Smooth muscle cell (in vitro differentiated cells): ENCODE data around the gene ACBD6. TPM values are rescaled to one million over a fixed set of nuclear protein-coding genes. Genes with fewer than 3 reads are reported as not detected.

Experiments used
- DNase-seq: peaks from one replicate; lab custom pipeline; 2025; ENCODE audit not compliant: unreplicated experiment; lab: John Stamatoyannopoulos, UW
- H2AFZ ChIP-seq: fragments of 200-600 bp; sonication (generic); 2 replicates; pipeline ENCODE4 v1.6.0; 2016; ENCODE audit warnings: antibody characterized with exemption, low read depth, mild to moderate bottlenecking
- H3F3A ChIP-seq: fragments of 200-600 bp; sonication (generic); 2 replicates; pipeline ENCODE4 v1.6.0; 2017; ENCODE audit warnings: antibody characterized with exemption, low read depth
- H3K27ac ChIP-seq: fragments of 200-600 bp; sonication (generic); 2 replicates; pipeline ENCODE4 v1.5.1; 2016; ENCODE audit warnings: low read depth, mild to moderate bottlenecking
- H3K27me3 ChIP-seq: fragments of 200-600 bp; sonication (generic); 2 replicates; pipeline ENCODE4 v1.6.1; 2016; ENCODE audit warnings: low read depth, mild to moderate bottlenecking
- H3K36me3 ChIP-seq: fragments of 200-600 bp; sonication (generic); 2 replicates; pipeline ENCODE4 v1.5.1; 2016; ENCODE audit warnings: low read depth
- H3K4me1 ChIP-seq: fragments of 200-600 bp; sonication (generic); 2 replicates; pipeline ENCODE4 v1.5.1; 2016; ENCODE audit warnings: low read depth
- H3K4me2 ChIP-seq: fragments of 200-600 bp; sonication (generic); 2 replicates; pipeline ENCODE4 v1.6.0; 2016; ENCODE audit warnings: mild to moderate bottlenecking
- H3K4me3 ChIP-seq: fragments of 200-600 bp; sonication (generic); 2 replicates; pipeline ENCODE4 v1.5.1; 2016; ENCODE audit warnings: mild to moderate bottlenecking
- H3K79me2 ChIP-seq: fragments of 200-600 bp; sonication (generic); 2 replicates; pipeline ENCODE4 v1.6.0; 2016; ENCODE audit warnings: low read depth, mild to moderate bottlenecking
- H3K9ac ChIP-seq: fragments of 200-600 bp; sonication (generic); 2 replicates; pipeline ENCODE4 v1.6.0; 2016; ENCODE audit warnings: low read depth
- H3K9me3 ChIP-seq: fragments of 200-600 bp; sonication (generic); replicated peaks from 2 replicates; pipeline ENCODE4 v1.5.1; 2016; ENCODE audit warnings: low read depth
- H4K20me1 ChIP-seq: fragments of 200-600 bp; sonication (generic); 2 replicates; pipeline ENCODE4 v1.6.0; 2016; ENCODE audit warnings: low read depth
- WGBS: methylation state at CpG from one replicate; pipeline ENCODE4 v1.1.7; 2016; ENCODE audit warnings: low lambda C conversion rate; 5-methylcytosine and 5-hydroxymethylcytosine counted together
- polyA plus RNA-seq: library from polyadenylated mRNA; unstranded; fragments of >200 nt; fragmentation: Nextera tagmentation; extraction: Ambion mirVana; gene quantifications from 2 replicates; pipeline ENCODE4 v1.2.1, GENCODE V29; 2016
- total RNA-seq: library from RNA; depleted of rRNA; stranded (reverse); fragments of >200 nt; gene quantifications from 2 replicates; pipeline ENCODE4 v1.2.3, GENCODE V29; 2014
- TF ChIP-seq, protein P1 (sequence below): fragments of 200-600 bp; sonication (generic); IDR thresholded peaks from 2 replicates; pipeline ENCODE4 v1.5.1; 2017; ENCODE audit warnings: borderline replicate concordance, mild to moderate bottlenecking, antibody characterized with exemption; ENCODE audit not compliant: insufficient read depth, poor library complexity, severe bottlenecking

Gene ACBD6
- total and polyA plus RNA-seq, 2 experiments from 2014 or later: 44.1 to 48.7 TPM

DNA sequence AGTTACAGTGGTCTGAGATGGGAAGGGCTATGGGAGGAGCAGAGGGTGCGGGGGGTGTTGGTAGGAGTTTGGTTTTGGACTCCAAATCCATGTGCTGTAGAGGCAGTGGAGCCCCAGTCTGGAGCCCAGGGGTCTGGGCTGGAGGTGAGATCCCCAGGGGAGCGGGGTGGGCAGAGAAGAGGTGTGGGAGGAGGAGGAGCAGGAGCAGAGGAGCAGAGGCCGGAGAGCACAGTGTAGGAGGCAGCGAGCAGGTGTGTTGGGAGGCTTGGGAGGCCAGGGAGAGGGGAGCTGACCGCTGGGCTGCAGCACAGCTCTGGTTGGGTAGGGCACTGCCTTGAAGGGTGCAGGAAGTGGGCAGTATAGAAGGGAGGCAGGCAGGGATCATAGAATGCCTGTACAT lies 243.4 kb downstream of the ACBD6 start:
- H3K27me3 ChIP-seq: peaks cover 10% of the 10 kb centered on the region
- 94% methylated on average over 5 of the region's 5 CpGs for WGBS
- H3K4me2 ChIP-seq: no peak overlapping the region
- H3K36me3 ChIP-seq: no peaks in the 10 kb centered on the region
- H3F3A ChIP-seq: no peaks in the 10 kb centered on the region
- H3K27ac ChIP-seq: no peak overlapping the region
- no peaks in the 10 kb centered on the region for H3K9me3 ChIP-seq
- H3K79me2 ChIP-seq: no peaks in the 10 kb centered on the region
- no peaks in the 10 kb centered on the region for H4K20me1 ChIP-seq
- DNase-seq: no peak
- H3K4me1 ChIP-seq: no peaks in the 10 kb centered on the region
- H3K9ac ChIP-seq: no peak overlapping the region
- no peak overlapping the region for H2AFZ ChIP-seq
- no peak overlapping the region for H3K4me3 ChIP-seq
- TF ChIP-seq, protein P1, sequence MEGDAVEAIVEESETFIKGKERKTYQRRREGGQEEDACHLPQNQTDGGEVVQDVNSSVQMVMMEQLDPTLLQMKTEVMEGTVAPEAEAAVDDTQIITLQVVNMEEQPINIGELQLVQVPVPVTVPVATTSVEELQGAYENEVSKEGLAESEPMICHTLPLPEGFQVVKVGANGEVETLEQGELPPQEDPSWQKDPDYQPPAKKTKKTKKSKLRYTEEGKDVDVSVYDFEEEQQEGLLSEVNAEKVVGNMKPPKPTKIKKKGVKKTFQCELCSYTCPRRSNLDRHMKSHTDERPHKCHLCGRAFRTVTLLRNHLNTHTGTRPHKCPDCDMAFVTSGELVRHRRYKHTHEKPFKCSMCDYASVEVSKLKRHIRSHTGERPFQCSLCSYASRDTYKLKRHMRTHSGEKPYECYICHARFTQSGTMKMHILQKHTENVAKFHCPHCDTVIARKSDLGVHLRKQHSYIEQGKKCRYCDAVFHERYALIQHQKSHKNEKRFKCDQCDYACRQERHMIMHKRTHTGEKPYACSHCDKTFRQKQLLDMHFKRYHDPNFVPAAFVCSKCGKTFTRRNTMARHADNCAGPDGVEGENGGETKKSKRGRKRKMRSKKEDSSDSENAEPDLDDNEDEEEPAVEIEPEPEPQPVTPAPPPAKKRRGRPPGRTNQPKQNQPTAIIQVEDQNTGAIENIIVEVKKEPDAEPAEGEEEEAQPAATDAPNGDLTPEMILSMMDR: no peak

DNA sequence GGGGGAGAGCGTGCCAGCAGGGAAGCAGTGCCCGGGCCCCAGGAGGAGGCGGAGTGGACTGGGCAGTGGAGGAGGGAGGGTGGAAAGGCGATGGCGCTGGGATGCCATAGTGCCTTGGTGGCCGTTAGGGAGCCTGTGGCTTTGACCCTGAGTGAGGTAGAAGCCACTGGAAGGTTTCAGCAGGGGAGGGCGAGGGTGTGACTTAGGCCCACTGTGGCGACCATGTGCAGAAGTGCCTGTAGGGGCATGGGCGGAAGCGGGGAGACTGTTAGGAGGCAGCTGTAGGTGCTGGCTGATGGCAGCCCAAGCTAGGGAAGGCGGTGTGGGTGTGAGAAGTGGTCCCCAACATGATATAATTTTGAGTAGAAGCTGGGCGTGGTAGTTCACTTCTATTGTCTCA lies 244.1 kb downstream of the ACBD6 start:
- no peak for DNase-seq
- Histone ChIP-seq H3K4me1 (no peaks in the 10 kb centered on the region), H4K20me1 (no peaks in the 10 kb centered on the region), H3K27ac (no peak overlapping the region), H2AFZ (no peak overlapping the region), H3F3A (no peaks in the 10 kb centered on the region), H3K9ac (no peak overlapping the region), H3K9me3 (no peaks in the 10 kb centered on the region), H3K79me2 (no peaks in the 10 kb centered on the region), H3K27me3 (peaks cover 10% of the 10 kb centered on the region), H3K4me2 (no peak overlapping the region), H3K36me3 (no peaks in the 10 kb centered on the region), H3K4me3 (no peak overlapping the region)
- TF ChIP-seq, protein P1: no peak
- WGBS: 96% methylated on average over 12 of the region's 12 CpGs

DNA sequence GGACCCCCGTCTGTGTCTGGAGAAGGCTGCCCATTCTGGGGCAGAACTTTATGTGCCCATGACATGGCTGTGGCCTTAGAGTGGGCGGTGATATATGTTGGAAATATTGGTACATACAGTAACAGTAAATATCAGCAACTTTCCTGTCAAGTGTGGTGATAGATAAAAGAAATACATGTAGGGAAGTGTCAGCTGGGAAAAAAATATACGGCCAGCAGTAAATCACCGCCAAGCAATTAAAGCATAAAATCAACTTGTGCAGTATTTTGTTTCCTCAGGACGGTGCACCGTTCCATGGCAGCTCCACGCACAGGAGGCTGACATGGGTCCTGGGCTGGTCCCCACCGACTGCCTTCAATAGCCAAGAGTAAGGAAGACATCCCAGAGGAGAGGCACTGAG lies 244.9 kb downstream of the ACBD6 start:
- no peaks in the 10 kb centered on the region for H3K36me3 ChIP-seq
- peaks cover 10% of the 10 kb centered on the region for H3K27me3 ChIP-seq
- H3K79me2 ChIP-seq: no peaks in the 10 kb centered on the region
- no peaks in the 10 kb centered on the region for H3K9me3 ChIP-seq
- H3K27ac ChIP-seq: no peak overlapping the region
- no peak overlapping the region for H3K4me2 ChIP-seq
- H3K9ac ChIP-seq: no peak overlapping the region
- H3F3A ChIP-seq: no peaks in the 10 kb centered on the region
- H3K4me3 ChIP-seq: no peak overlapping the region
- TF ChIP-seq, protein P1: no peak
- no peaks in the 10 kb centered on the region for H3K4me1 ChIP-seq
- 92% methylated on average over 8 of the region's 8 CpGs for WGBS
- no peak overlapping the region for H2AFZ ChIP-seq
- no peak for DNase-seq
- no peaks in the 10 kb centered on the region for H4K20me1 ChIP-seq

DNA sequence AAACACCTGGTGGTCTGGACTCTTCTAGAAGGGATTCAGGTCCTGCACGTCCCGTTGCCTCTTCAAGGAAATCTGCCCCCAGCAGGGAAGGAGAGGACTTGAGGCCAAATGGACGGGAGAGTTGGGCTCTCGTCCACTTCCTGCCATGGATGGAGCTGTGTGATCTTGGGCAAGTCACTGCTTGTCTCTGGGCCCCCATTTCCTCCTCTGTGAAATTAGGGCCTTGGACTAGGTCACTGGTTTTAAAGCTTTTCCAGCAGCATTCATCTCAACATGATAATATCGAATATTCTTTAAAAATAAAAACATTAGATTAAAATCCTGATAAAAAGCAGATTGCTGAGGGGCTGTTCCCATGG lies 245.4 kb downstream of the ACBD6 start:
- Histone ChIP-seq H3K4me1 (no peaks in the 10 kb centered on the region), H3K4me3 (no peak overlapping the region), H3K36me3 (no peaks in the 10 kb centered on the region), H4K20me1 (no peaks in the 10 kb centered on the region), H3F3A (no peaks in the 10 kb centered on the region), H2AFZ (no peak overlapping the region), H3K9me3 (no peaks in the 10 kb centered on the region), H3K27me3 (peaks cover 10% of the 10 kb centered on the region), H3K79me2 (no peaks in the 10 kb centered on the region), H3K4me2 (no peak overlapping the region), H3K27ac (no peak overlapping the region), H3K9ac (no peak overlapping the region)
- TF ChIP-seq, protein P1: no peak
- WGBS: 91% methylated on average over 5 of the region's 5 CpGs
- DNase-seq: no peak
